ENCODE results near the gene SAPCD1.
"Not testable (repeated sequence)": the region's sequence is repeated elsewhere in the genome, so short reads cannot be mapped to it uniquely, and the experiment has no call there.

The SAPCD1 gene

GRCh38 chr6:31795616-31796298 lies 33.3 kb downstream of the SAPCD1 start, which contains the start of gene VARS1:
Gene VARS1 (minus strand): TSS chr6:31795752. CDS start chr6:31795217, 535 bp downstream.
- H3K4me3 ChIP-seq (ENCODE audit: low read depth, low read length), result peak within 1 kb of the TSS; percentile 91

GRCh38 chr6:31796993-31797385 lies 34.5 kb downstream of the SAPCD1 start:
- no peak overlapping the region for H3K4me3 ChIP-seq (ENCODE audit: low read depth, low read length)

GRCh38 chr6:31797588-31797987 lies 35.1 kb downstream of the SAPCD1 start:
- H3K4me3 ChIP-seq (ENCODE audit: low read depth, low read length), result no peak overlapping the region

GRCh38 chr6:31799781-31800180 lies 37.3 kb downstream of the SAPCD1 start:
- H3K4me3 ChIP-seq (ENCODE audit: low read depth, low read length), result no peak overlapping the region

- H3K4me3 ChIP-seq (ENCODE audit: low read depth, low read length), result not testable (repeated sequence)
Observed at GRCh38 chr6:31801031-31801927, 38.8 kb downstream of the SAPCD1 start.

- H3K4me3 ChIP-seq (ENCODE audit: low read depth, low read length), result peak overlapping the region; percentile 70
Observed at GRCh38 chr6:31805939-31806469, 43.5 kb downstream of the SAPCD1 start.

GRCh38 chr6:31806470-31807272 lies 44.2 kb downstream of the SAPCD1 start, which contains the start of gene LSM2:
Gene LSM2 (minus strand): TSS chr6:31806966. CDS start chr6:31806757, 209 bp downstream.
- H3K4me3 ChIP-seq (ENCODE audit: low read depth, low read length), result peak within 1 kb of the TSS; percentile 70

- H3K4me3 ChIP-seq (ENCODE audit: low read depth, low read length), result not testable (repeated sequence)
Observed at GRCh38 chr6:31808599-31808998, 46.1 kb downstream of the SAPCD1 start.

GRCh38 chr6:31811645-31812044 lies 49.2 kb downstream of the SAPCD1 start:
- H3K4me3 ChIP-seq (ENCODE audit: low read depth, low read length), result no peak overlapping the region

GRCh38 chr6:31813465-31813849 lies 51.0 kb downstream of the SAPCD1 start:
- no peak overlapping the region for H3K4me3 ChIP-seq (ENCODE audit: low read depth, low read length)
